Upper lobe of right lung (tissue), 1 donor: ENCODE measurements around the gene C2CD2. TPM values are rescaled to one million over a fixed set of nuclear protein-coding genes. Genes with fewer than 3 reads are reported as not detected.

ENCODE experiments used
- ATAC-seq: fragments of 200-7000 bp; cut with Tn5 transposase; one replicate; pipeline ENCODE4 v1.9.1; 2020; ENCODE audit warnings: mild to moderate bottlenecking, moderate library complexity
- DNase-seq: peaks from one replicate; pipeline ENCODE4 v3.0.0-alpha.2; 2020
- H3K27ac ChIP-seq: fragments of 200-600 bp; one replicate; pipeline ENCODE4 v1.8.0; 2022
- H3K27me3 ChIP-seq: fragments of 200-600 bp; one replicate; pipeline ENCODE4 v1.8.0; 2022; ENCODE audit warnings: mild to moderate bottlenecking
- H3K36me3 ChIP-seq: fragments of 200-600 bp; one replicate; pipeline ENCODE4 v1.8.0; 2022
- H3K4me1 ChIP-seq: fragments of 200-600 bp; one replicate; pipeline ENCODE4 v1.8.0; 2022
- H3K4me3 ChIP-seq: fragments of 200-600 bp; one replicate; pipeline ENCODE4 v1.8.0; 2022; ENCODE audit warnings: mild to moderate bottlenecking
- H3K9me3 ChIP-seq: fragments of 200-600 bp; one replicate; pipeline ENCODE4 v1.8.0; 2022
- CTCF ChIP-seq: fragments of 200-600 bp; IDR thresholded peaks from one replicate; pipeline ENCODE4 v1.8.0; 2022; ENCODE audit warnings: antibody characterized with exemption
- intact Hi-C: fragments of 100-400 bp; cut with DNase I; formaldehyde crosslinking; loops from one replicate; pipeline ENCODE4 v1.11.0; 2022
- total RNA-seq: library from RNA; stranded (reverse); fragmentation: NEBNext Ultra II Directional; extraction: Animal tissue kit (Norgen Biotek cat#: 25700); gene quantifications from one replicate; pipeline ENCODE4 v1.2.1, GENCODE V29; 2021
- donor health status: DM: no; HTN: yes; CAD: no; lungs with severe emphysema.

Gene C2CD2
- total RNA-seq, 1 donor from 2014 or later, result 26.4 TPM

DNA sequence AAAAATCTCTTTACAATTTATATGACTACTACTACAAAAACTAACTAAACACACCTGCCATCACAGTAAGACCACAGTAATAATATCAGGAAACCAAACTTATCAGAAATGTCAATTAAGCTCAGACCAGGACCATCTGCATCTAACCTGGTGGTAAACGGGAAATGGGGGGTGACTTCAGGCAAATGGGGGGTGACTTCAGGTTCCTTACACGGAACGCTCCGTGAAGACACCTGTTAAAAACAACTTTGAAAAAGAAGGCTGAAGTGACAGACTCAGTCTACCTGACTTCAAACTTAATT, 90.4 kb downstream of the C2CD2 start:
- no peak for ATAC-seq
- H3K4me3 ChIP-seq, result no peak overlapping the region
- H3K27ac ChIP-seq, result no peak overlapping the region
- no peak for DNase-seq
- no peak for TF ChIP-seq CTCF
- intact Hi-C loops, result no loop called here
- no peaks in the 10 kb centered on the region for H3K9me3 ChIP-seq
- H3K4me1 ChIP-seq, result no peaks in the 10 kb centered on the region
- peaks cover 4% of the 10 kb centered on the region for H3K36me3 ChIP-seq
- H3K27me3 ChIP-seq, result no peaks in the 10 kb centered on the region

DNA sequence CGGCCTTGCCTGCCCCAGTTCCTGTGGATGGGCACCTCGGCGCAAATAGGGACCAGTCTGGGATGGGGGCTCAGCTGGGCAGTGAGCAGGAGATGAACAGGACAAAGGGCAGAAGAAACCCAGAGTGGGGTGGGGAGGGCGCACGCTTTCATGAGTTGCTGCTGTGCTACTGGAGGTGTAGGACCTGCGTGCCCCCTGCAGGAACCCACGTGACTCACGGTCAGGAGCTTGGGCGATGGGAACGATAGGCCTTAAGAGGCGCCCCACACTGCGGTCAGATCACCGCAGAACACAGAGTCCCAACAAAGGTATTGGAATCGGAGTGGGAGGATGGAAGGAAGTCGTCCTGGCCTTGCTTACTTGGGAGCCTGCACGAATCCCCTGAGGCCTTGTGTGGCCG, 91.8 kb downstream of the C2CD2 start:
- no peak overlapping the region for H3K27ac ChIP-seq
- no peak overlapping the region for H3K4me3 ChIP-seq
- peaks cover 5% of the 10 kb centered on the region for H3K36me3 ChIP-seq
- no peak for ATAC-seq
- no peak for TF ChIP-seq CTCF
- peak; percentile 44 for DNase-seq
- no peaks in the 10 kb centered on the region for H3K9me3 ChIP-seq
- H3K4me1 ChIP-seq, result no peaks in the 10 kb centered on the region
- H3K27me3 ChIP-seq, result no peaks in the 10 kb centered on the region
- intact Hi-C loops, result no loop called here

- Histone ChIP-seq H3K9me3 (no peaks in the 10 kb centered on the region), H3K27me3 (no peaks in the 10 kb centered on the region), H3K27ac (no peak overlapping the region), H3K4me1 (no peaks in the 10 kb centered on the region), H3K4me3 (no peak overlapping the region), H3K36me3 (peaks cover 12% of the 10 kb centered on the region)
- DNase-seq (peak; percentile 25), ATAC-seq (no peak)
- TF ChIP-seq CTCF, result no peak
- intact Hi-C loops, result no loop called here
Measured at GRCh38 chr21:41861255-41861654, 92.6 kb downstream of the C2CD2 start.

- Histone ChIP-seq H3K4me1 (no peaks in the 10 kb centered on the region), H3K36me3 (peaks cover 23% of the 10 kb centered on the region), H3K27me3 (no peaks in the 10 kb centered on the region), H3K27ac (no peak overlapping the region), H3K9me3 (no peaks in the 10 kb centered on the region), H3K4me3 (no peak overlapping the region)
- TF ChIP-seq CTCF, result no peak
- intact Hi-C loops, result no loop called here
- peak; percentile 48 for DNase-seq
- no peak for ATAC-seq
Measured at GRCh38 chr21:41859297-41859980, 94.4 kb downstream of the C2CD2 start.

- Histone ChIP-seq H3K9me3 (no peaks in the 10 kb centered on the region), H3K4me3 (no peak overlapping the region), H3K4me1 (no peaks in the 10 kb centered on the region), H3K27me3 (no peaks in the 10 kb centered on the region), H3K27ac (no peak overlapping the region), H3K36me3 (peaks cover 31% of the 10 kb centered on the region)
- peak; percentile 56 for DNase-seq
- no peak for TF ChIP-seq CTCF
- intact Hi-C loops, result no loop called here
- ATAC-seq, result no peak
Measured at GRCh38 chr21:41858466-41859296, 95.1 kb downstream of the C2CD2 start.
